NCI-H1417 treated with DMSO at 0.1 percent for 48 hours (cell line): ENCODE measurements around the gene ABCA1.
"Not testable (repeated sequence)": the region's sequence is repeated elsewhere in the genome, so short reads cannot be mapped to it uniquely, and the experiment has no call there.

Experiments used
- DNase-seq: peaks from one replicate; lab custom pipeline; 2025; lab: John Stamatoyannopoulos, UW

The ABCA1 gene, protein sequence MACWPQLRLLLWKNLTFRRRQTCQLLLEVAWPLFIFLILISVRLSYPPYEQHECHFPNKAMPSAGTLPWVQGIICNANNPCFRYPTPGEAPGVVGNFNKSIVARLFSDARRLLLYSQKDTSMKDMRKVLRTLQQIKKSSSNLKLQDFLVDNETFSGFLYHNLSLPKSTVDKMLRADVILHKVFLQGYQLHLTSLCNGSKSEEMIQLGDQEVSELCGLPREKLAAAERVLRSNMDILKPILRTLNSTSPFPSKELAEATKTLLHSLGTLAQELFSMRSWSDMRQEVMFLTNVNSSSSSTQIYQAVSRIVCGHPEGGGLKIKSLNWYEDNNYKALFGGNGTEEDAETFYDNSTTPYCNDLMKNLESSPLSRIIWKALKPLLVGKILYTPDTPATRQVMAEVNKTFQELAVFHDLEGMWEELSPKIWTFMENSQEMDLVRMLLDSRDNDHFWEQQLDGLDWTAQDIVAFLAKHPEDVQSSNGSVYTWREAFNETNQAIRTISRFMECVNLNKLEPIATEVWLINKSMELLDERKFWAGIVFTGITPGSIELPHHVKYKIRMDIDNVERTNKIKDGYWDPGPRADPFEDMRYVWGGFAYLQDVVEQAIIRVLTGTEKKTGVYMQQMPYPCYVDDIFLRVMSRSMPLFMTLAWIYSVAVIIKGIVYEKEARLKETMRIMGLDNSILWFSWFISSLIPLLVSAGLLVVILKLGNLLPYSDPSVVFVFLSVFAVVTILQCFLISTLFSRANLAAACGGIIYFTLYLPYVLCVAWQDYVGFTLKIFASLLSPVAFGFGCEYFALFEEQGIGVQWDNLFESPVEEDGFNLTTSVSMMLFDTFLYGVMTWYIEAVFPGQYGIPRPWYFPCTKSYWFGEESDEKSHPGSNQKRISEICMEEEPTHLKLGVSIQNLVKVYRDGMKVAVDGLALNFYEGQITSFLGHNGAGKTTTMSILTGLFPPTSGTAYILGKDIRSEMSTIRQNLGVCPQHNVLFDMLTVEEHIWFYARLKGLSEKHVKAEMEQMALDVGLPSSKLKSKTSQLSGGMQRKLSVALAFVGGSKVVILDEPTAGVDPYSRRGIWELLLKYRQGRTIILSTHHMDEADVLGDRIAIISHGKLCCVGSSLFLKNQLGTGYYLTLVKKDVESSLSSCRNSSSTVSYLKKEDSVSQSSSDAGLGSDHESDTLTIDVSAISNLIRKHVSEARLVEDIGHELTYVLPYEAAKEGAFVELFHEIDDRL (N-terminal part only)

DNA sequence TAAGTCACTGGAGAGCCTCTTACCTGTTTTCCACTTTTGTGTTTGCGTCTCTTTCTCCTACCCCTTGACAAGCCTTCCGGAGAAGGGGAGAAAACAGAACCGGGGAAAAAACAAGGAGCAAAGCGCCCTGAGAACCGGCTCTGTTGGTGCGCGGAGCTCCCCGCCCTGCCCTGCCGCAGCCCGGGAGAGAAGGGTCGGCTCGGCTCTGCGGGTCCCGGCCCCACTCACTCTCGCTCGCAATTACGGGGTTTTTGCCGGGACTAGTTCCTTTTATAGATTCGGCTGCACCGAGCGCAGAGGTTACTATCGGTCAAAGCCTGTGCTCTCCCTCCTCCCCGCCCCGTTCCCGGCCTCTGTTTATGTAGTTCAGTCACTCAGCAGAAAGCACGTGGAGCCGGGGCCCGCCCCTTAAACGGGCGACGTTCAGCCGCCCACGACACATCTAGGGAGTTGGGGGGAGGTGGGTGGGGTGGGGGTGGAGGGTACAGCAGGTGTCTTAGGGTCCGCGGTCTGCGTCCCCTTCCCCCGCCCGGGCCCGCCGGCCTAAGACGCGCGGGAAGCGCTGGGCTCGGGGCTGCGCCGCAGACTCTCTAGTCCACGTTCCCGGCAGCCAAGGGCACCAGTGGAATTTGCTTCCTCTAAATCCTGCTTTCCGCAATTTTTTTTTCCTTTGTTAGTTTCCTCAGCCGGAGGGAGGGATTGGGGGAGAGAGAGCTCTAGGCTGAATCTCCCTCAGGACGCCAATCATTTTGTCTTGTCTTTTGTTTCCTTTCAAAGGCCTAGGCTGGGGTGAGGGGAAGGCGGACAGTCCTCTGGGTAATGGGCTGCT is at the start of gene ABCA1:
ABCA1 (minus strand) TSS at position 244 of the 829 bp plus-strand sequence. CDS start 24,476 bp downstream, outside the sequence.
- peak; percentile 49 for DNase-seq

GRCh38 chr9:104977580-104977979 is 49.6 kb upstream of the ABCA1 start:
- no peak for DNase-seq

DNA sequence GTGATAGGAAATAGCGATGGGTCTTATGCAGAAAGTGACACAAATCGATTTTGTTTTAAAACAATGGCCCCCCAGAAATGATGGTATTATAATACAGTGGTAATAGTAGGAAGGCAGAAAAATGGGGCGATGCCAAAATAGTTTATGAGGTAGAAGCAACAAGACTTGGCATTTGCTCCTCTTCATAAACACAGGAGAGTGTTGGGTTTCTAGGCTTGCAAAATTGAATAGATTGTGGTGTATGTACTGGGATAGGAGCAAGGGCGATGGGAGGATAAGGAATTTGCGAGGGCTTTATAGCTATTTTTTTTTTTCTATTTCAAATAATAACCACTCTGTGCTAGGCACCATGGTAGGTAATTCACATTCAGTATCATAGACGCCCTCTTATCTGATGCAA is 49.2 kb upstream of the ABCA1 start:
- no peak for DNase-seq

GRCh38 chr9:104975966-104976595 is 48.1 kb upstream of the ABCA1 start:
- DNase-seq: not testable (repeated sequence)

DNA sequence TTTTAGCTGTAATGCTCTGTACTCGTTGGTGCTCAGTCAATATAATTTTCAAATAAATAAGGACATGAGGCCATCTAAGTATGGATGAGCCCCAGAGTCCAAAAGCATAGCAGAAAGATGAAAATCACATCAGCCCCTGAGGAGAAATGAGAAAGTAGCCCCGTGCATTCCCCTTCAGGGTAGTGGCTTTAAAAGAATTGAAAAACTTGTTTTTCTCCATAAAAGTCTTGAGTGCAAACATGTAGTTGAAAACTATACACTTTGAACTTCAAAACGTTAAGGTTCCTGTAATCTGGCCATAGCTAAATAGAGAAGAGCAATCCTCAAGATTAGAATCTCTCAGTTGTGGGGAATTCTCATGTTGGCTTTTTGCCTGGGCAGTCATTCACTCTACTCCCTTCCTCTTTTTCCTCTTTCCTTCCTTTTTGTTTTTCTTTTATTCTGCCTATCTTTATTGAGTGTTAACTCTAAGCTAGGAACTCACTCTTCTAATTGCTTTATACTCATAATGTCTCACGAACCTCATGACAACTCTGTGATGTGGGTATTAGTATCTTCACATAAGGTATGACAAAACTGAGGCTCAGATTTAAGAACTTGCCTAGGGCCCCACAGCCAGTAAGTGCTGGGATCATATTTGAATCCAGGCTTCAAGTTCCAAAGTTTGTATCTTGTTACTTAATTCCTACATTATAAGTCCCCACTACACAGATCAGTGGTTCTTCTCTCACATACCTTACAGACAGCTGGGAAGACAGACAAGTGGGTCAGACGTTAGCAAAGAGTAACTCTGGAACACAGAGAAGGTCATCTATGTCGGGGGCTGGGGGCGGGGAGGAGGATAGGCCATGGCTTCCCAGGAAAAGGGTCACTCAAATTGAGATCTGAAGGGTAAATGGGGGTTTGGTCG is 46.4 kb upstream of the ABCA1 start:
- no peak for DNase-seq

GRCh38 chr9:104972242-104972866 is 44.4 kb upstream of the ABCA1 start:
- DNase-seq: no peak

DNA sequence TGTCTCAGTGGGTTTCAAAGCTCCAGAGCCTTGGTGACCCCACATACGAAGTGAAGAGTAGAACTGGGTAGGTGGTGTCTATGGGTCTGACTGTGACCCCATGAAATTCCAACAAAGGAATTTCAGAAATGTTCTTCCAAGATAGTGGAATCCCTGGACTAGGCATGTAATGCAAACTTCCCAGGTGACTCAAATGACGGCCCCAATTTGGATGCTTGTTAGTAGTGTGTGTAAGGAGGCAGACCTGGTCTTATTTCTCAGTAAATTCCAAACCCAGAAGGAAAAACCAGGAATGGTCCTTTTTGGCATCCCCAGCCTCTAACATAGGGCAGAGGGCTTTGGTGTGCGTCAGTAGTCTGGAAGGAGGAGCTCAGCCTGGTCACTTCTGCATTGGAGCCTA is 43.6 kb upstream of the ABCA1 start:
- DNase-seq: no peak

- no peak for DNase-seq
These were observed 42.5 kb upstream of the ABCA1 start for GRCh38 chr9:104970271-104970987.

GRCh38 chr9:104969116-104969515 is 41.2 kb upstream of the ABCA1 start:
- DNase-seq: no peak

DNA sequence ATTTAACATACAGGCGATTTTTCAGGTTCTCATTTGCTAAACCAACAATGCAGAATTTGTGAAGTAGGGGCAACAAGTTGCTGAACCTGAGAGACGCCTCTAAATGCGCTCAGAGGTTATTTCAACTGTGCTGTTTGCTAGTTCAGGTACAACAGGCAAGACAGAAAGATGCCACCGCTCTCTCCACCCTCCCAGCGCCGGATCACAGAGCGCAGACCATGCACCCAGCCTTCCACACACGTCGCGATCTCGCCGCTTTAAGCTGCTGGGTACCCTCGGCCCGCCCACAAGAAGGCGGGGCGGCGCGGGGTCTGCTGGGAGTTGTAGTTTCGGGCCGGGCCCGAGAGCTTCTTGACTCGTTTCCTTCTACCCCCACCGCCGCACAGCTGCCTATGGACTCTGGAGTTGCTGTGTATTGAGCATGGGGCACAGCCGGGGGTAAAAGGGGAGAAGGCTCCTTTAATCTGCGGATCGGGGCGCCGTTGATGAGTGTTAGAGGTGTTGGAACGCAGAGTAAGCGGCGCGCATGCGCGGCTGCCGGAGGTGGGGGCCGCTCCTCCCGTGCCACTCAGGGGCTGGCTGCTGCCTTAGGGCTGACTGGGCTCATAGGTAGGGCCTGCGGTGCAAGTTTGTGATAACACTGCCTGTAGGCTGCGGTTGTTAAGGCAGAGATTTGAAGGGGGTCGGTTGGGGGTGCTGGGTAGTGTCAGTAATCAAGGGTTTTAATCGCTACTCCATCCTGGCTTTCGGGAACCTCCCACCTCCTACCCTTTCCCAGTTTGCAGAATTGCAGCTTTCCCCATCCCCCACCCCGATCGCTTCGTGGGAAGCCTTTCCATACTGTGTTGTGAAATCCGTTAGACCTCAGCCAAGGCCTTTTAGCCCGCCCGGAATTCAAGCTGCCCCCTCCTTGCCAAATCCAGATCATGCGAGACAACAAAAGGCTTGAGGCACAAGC is 40.3 kb upstream of the ABCA1 start:
- DNase-seq: peak; percentile 77

DNA sequence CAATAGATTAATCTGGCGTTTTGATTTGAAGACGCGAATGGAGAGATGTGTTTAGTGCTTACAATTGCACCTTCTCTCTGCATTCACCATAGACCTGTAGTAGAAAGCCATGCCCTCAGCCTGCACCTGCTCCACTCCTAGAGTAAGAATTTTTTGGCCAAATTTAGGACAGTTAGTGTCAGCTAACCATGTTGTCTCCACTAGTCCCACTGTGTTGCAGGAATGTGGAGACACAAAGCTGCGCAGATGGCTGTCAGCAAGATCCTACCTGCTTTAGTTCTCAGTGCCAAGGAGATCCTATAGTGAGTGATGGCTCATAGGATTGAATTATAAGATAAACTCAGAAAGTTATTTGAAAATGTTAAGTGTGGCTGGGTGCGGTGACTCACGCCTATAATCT is 35.1 kb upstream of the ABCA1 start:
- DNase-seq: no peak

DNA sequence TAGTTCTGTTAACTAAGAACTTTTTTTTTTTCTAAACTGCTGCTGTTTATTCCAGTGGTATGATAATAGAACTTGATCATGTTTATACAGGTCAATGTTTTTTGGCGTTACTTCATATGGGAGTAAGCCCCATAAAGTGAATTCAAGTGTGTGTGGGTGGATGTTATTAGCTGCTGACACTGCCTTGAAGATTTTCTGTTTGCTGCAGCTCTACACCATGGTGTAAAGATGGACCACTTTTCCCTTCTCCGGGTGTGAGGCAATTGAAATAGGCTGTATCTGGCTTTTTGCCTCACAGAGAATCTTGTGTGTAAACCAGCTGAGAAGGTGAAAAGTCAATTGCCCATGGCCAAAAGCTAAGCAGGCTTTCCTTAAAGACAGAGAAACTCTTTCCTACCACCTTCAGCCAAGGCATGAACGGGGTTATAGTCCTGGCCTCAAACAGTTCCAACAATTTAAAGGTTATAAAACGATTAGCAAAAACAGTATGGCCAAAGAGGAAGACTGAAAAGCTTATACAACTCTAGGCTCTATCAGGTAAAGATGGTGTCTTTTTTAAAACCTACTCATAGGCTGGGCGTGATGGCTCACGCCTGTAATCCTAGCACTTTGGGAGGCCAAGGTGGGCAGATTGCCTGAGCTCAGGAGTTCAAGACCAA is 33.9 kb upstream of the ABCA1 start:
- no peak for DNase-seq

GRCh38 chr9:104961238-104961637 is 33.3 kb upstream of the ABCA1 start:
- DNase-seq: no peak

DNA sequence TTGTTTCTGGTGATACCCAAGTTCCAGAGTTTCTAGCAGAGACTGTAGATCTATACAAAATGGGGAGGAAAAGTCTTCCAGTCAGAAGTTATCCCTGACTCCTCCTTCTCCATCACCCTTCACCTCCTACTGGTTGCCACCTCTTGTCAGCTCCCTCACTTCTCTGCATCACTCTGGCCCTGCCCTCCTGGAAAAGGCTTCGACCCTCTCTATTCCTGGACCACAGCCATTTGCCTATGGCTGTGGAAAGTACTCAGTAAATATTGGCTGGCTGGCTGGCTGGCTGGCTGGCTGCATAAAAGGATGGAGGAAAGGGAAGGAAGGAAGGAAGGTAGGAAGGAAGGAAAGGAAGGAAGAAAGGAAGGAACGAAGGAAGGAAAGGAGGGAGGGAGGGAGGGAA is 32.7 kb upstream of the ABCA1 start:
- no peak for DNase-seq

- DNase-seq: no peak
These were observed 30.8 kb upstream of the ABCA1 start for GRCh38 chr9:104958751-104959150.

- DNase-seq: not testable (repeated sequence)
These were observed 30.1 kb upstream of the ABCA1 start for GRCh38 chr9:104958006-104958405.

GRCh38 chr9:104951487-104951886 is 23.5 kb upstream of the ABCA1 start:
- no peak for DNase-seq
